Measurements from ENCODE around the gene ACSL4.

GRCh38 chrX:109679820-109680219, 53.2 kb downstream of the ACSL4 start:
- TF ChIP-seq CTCF (conservative IDR thresholded peaks at IDR 0.05; ENCODE audit: low read length), result no peak
- TF ChIP-seq EZH2phosphoT487 (IDR thresholded peaks at IDR 0.05; ENCODE audit: borderline replicate concordance), result no peak

Measured in Loucy (cell line).